ENCODE data around the gene INTS6.

GRCh38 chr13:51475727-51476501 is 23.1 kb upstream of the INTS6 start:
- TF ChIP-seq CTCF (IDR thresholded peaks at IDR 0.05) (no peak), POLR2A (IDR thresholded peaks at IDR 0.05) (no peak), POLR2AphosphoS5 (IDR thresholded peaks at IDR 0.05) (no peak)
